ENCODE measurements around the gene MYPN. TPM values are rescaled to one million over a fixed set of nuclear protein-coding genes. Genes with fewer than 3 reads are reported as not detected.
"Not testable (repeated sequence)": the region's sequence is repeated elsewhere in the genome, so short reads cannot be mapped to it uniquely, and the experiment has no call there.

MYPN gene
- total RNA-seq, 1 donor from 2014 or later, result not detected

GRCh38 chr10:68155615-68156210 is 46.4 kb downstream of the MYPN start:
- no peak for DNase-seq
- no peaks in the 10 kb centered on the region for H3K9me3 Mint-ChIP-seq
- H3K36me3 Mint-ChIP-seq (ENCODE audit: low read depth), result no peaks in the 10 kb centered on the region
- no peak overlapping the region for H3K27ac Mint-ChIP-seq
- H3K4me3 Mint-ChIP-seq, result no peak overlapping the region
- H3K27me3 Mint-ChIP-seq, result no peaks in the 10 kb centered on the region
- intact Hi-C loops (cut with micrococcal nuclease), result loop anchor here (1.0 to 10.0 kb wide), 4 partner anchors 73 to 461 kb away; partner anchors contain the start of gene CTNNA3
- H3K4me1 Mint-ChIP-seq, result peaks cover 3% of the 10 kb centered on the region

GRCh38 chr10:68156373-68157185 is 47.3 kb downstream of the MYPN start:
- peak; percentile 88 for DNase-seq
- H3K4me1 Mint-ChIP-seq, result peaks cover 3% of the 10 kb centered on the region
- no peak overlapping the region for H3K4me3 Mint-ChIP-seq
- H3K36me3 Mint-ChIP-seq (ENCODE audit: low read depth), result no peaks in the 10 kb centered on the region
- no peak overlapping the region for H3K27ac Mint-ChIP-seq
- intact Hi-C loops (cut with micrococcal nuclease), result loop anchor here (1.0 to 10.0 kb wide), 4 partner anchors 74 to 462 kb away; partner anchors contain the start of gene CTNNA3
- H3K27me3 Mint-ChIP-seq, result no peaks in the 10 kb centered on the region
- no peaks in the 10 kb centered on the region for H3K9me3 Mint-ChIP-seq

GRCh38 chr10:68157522-68157921 is 48.2 kb downstream of the MYPN start:
- H3K27me3 Mint-ChIP-seq; DNase-seq; H3K4me1 Mint-ChIP-seq; H3K4me3 Mint-ChIP-seq; H3K36me3 Mint-ChIP-seq (ENCODE audit: low read depth); H3K27ac Mint-ChIP-seq; H3K9me3 Mint-ChIP-seq: not testable (repeated sequence)
- intact Hi-C loops (cut with micrococcal nuclease), result loop anchor here (2.0 to 10.0 kb wide), 2 partner anchors 75 to 463 kb away; partner anchors contain the start of gene CTNNA3

- Mint-ChIP-seq H3K36me3 (ENCODE audit: low read depth) (no peaks in the 10 kb centered on the region), H3K27me3 (no peaks in the 10 kb centered on the region), H3K27ac (no peak overlapping the region), H3K4me1 (peaks cover 3% of the 10 kb centered on the region), H3K9me3 (no peaks in the 10 kb centered on the region), H3K4me3 (no peak overlapping the region)
- intact Hi-C loops (cut with micrococcal nuclease), result loop anchor here (10.0 kb wide), 1 partner anchor 463 kb away; the partner anchor contains the start of gene CTNNA3
- no peak for DNase-seq
These were observed 48.7 kb downstream of the MYPN start for GRCh38 chr10:68158031-68158430.

GRCh38 chr10:68163735-68164134 is 54.4 kb downstream of the MYPN start:
- H3K27me3 Mint-ChIP-seq, result no peaks in the 10 kb centered on the region
- no peak overlapping the region for H3K27ac Mint-ChIP-seq
- DNase-seq, result no peak
- intact Hi-C loops (cut with micrococcal nuclease), result no loop called here
- H3K9me3 Mint-ChIP-seq, result no peaks in the 10 kb centered on the region
- peaks cover 5% of the 10 kb centered on the region for H3K4me1 Mint-ChIP-seq
- H3K36me3 Mint-ChIP-seq (ENCODE audit: low read depth), result no peaks in the 10 kb centered on the region
- H3K4me3 Mint-ChIP-seq, result no peak overlapping the region

GRCh38 chr10:68165643-68166042 is 56.4 kb downstream of the MYPN start:
- Mint-ChIP-seq H3K4me1 (peaks cover 5% of the 10 kb centered on the region), H3K27me3 (no peaks in the 10 kb centered on the region), H3K36me3 (ENCODE audit: low read depth) (no peaks in the 10 kb centered on the region), H3K27ac (no peak overlapping the region), H3K4me3 (no peak overlapping the region), H3K9me3 (no peaks in the 10 kb centered on the region)
- intact Hi-C loops (cut with micrococcal nuclease), result no loop called here
- no peak for DNase-seq

- Mint-ChIP-seq H3K4me1 (peaks cover 5% of the 10 kb centered on the region), H3K9me3 (no peaks in the 10 kb centered on the region), H3K27ac (no peak overlapping the region), H3K36me3 (ENCODE audit: low read depth) (no peaks in the 10 kb centered on the region), H3K4me3 (no peak overlapping the region), H3K27me3 (no peaks in the 10 kb centered on the region)
- DNase-seq, result no peak
- intact Hi-C loops (cut with micrococcal nuclease), result no loop called here
These were observed 57.7 kb downstream of the MYPN start for GRCh38 chr10:68166871-68167585.

GRCh38 chr10:68167586-68168189 is 58.4 kb downstream of the MYPN start:
- intact Hi-C loops (cut with micrococcal nuclease), result no loop called here
- no peak for DNase-seq
- no peaks in the 10 kb centered on the region for H3K9me3 Mint-ChIP-seq
- peaks cover 5% of the 10 kb centered on the region for H3K4me1 Mint-ChIP-seq
- H3K27ac Mint-ChIP-seq, result no peak overlapping the region
- H3K4me3 Mint-ChIP-seq, result no peak overlapping the region
- peaks cover 2% of the 10 kb centered on the region for H3K27me3 Mint-ChIP-seq
- H3K36me3 Mint-ChIP-seq (ENCODE audit: low read depth), result no peaks in the 10 kb centered on the region

GRCh38 chr10:68171539-68172080 is 62.3 kb downstream of the MYPN start:
- intact Hi-C loops (cut with micrococcal nuclease), result no loop called here

GRCh38 chr10:68172324-68172723 is 63.0 kb downstream of the MYPN start:
- no peaks in the 10 kb centered on the region for H3K4me1 Mint-ChIP-seq
- no peak for DNase-seq
- H3K27me3 Mint-ChIP-seq, result peaks cover 8% of the 10 kb centered on the region
- H3K4me3 Mint-ChIP-seq, result no peak overlapping the region
- H3K36me3 Mint-ChIP-seq (ENCODE audit: low read depth), result no peaks in the 10 kb centered on the region
- no peaks in the 10 kb centered on the region for H3K9me3 Mint-ChIP-seq
- intact Hi-C loops (cut with micrococcal nuclease), result no loop called here
- no peak overlapping the region for H3K27ac Mint-ChIP-seq

More at GRCh38 chr10:68171539-68172080, 62.3 kb downstream of the MYPN start:
- Mint-ChIP-seq H3K4me3 (no peak overlapping the region), H3K9me3 (no peaks in the 10 kb centered on the region), H3K4me1 (no peaks in the 10 kb centered on the region), H3K27ac (no peak overlapping the region), H3K27me3 (peaks cover 2% of the 10 kb centered on the region), H3K36me3 (ENCODE audit: low read depth) (no peaks in the 10 kb centered on the region)
- no peak for DNase-seq

GRCh38 chr10:68175949-68176348 is 66.7 kb downstream of the MYPN start:
- Mint-ChIP-seq H3K36me3 (ENCODE audit: low read depth) (no peaks in the 10 kb centered on the region), H3K27me3 (peaks cover 12% of the 10 kb centered on the region), H3K4me3 (no peak overlapping the region), H3K4me1 (no peaks in the 10 kb centered on the region), H3K27ac (no peak overlapping the region), H3K9me3 (no peaks in the 10 kb centered on the region)
- no peak for DNase-seq
- intact Hi-C loops (cut with micrococcal nuclease), result no loop called here

GRCh38 chr10:68176797-68177196 is 67.5 kb downstream of the MYPN start:
- Mint-ChIP-seq H3K27ac (no peak overlapping the region), H3K4me1 (no peaks in the 10 kb centered on the region), H3K27me3 (peaks cover 12% of the 10 kb centered on the region), H3K9me3 (no peaks in the 10 kb centered on the region), H3K4me3 (no peak overlapping the region), H3K36me3 (ENCODE audit: low read depth) (no peaks in the 10 kb centered on the region)
- no peak for DNase-seq
- intact Hi-C loops (cut with micrococcal nuclease), result no loop called here

GRCh38 chr10:68178592-68178991 is 69.3 kb downstream of the MYPN start:
- H3K9me3 Mint-ChIP-seq, result no peaks in the 10 kb centered on the region
- H3K27me3 Mint-ChIP-seq, result peaks cover 10% of the 10 kb centered on the region
- no peak overlapping the region for H3K4me3 Mint-ChIP-seq
- intact Hi-C loops (cut with micrococcal nuclease), result no loop called here
- no peak overlapping the region for H3K27ac Mint-ChIP-seq
- no peak for DNase-seq
- no peaks in the 10 kb centered on the region for H3K4me1 Mint-ChIP-seq
- H3K36me3 Mint-ChIP-seq (ENCODE audit: low read depth), result no peaks in the 10 kb centered on the region
